NCI-H128 (cell line): ENCODE results near the gene KIAA1614.
"Not testable (repeated sequence)": the region's sequence is repeated elsewhere in the genome, so short reads cannot be mapped to it uniquely, and the experiment has no call there.

ENCODE experiments used
- DNase-seq: peaks from one replicate; lab custom pipeline; 2025; ENCODE audit not compliant: unreplicated experiment; lab: John Stamatoyannopoulos, UW

KIAA1614 gene

GRCh38 chr1:180959620-180960019 lies 46.9 kb downstream of the KIAA1614 start:
- DNase-seq, result not testable (repeated sequence)

- no peak for DNase-seq
These were observed 48.9 kb downstream of the KIAA1614 start for GRCh38 chr1:180961622-180962021.

GRCh38 chr1:180962178-180962577 lies 49.5 kb downstream of the KIAA1614 start:
- no peak for DNase-seq

- no peak for DNase-seq
These were observed 51.4 kb downstream of the KIAA1614 start for GRCh38 chr1:180964056-180964455.

- DNase-seq, result no peak
These were observed 51.9 kb downstream of the KIAA1614 start for GRCh38 chr1:180964595-180964994.

GRCh38 chr1:180966312-180966711 lies 53.6 kb downstream of the KIAA1614 start:
- DNase-seq, result no peak

- DNase-seq, result no peak
These were observed 54.2 kb downstream of the KIAA1614 start for GRCh38 chr1:180966744-180967536.

- no peak for DNase-seq
These were observed 54.9 kb downstream of the KIAA1614 start for GRCh38 chr1:180967558-180967957.

GRCh38 chr1:180968834-180969233 lies 56.1 kb downstream of the KIAA1614 start:
- not testable (repeated sequence) for DNase-seq

- no peak for DNase-seq
These were observed 56.7 kb downstream of the KIAA1614 start for GRCh38 chr1:180969434-180969833.

GRCh38 chr1:180970333-180971079 lies 57.8 kb downstream of the KIAA1614 start:
- no peak for DNase-seq

GRCh38 chr1:180971273-180971997 lies 58.7 kb downstream of the KIAA1614 start:
- no peak for DNase-seq

GRCh38 chr1:180973369-180973768 lies 60.7 kb downstream of the KIAA1614 start:
- DNase-seq, result no peak

- no peak for DNase-seq
These were observed 61.5 kb downstream of the KIAA1614 start for GRCh38 chr1:180974236-180974635.

GRCh38 chr1:180975551-180975950 lies 62.9 kb downstream of the KIAA1614 start:
- DNase-seq, result no peak

- DNase-seq, result no peak
These were observed 63.5 kb downstream of the KIAA1614 start for GRCh38 chr1:180976191-180976590.

GRCh38 chr1:180976732-180977357 lies 64.1 kb downstream of the KIAA1614 start:
- no peak for DNase-seq

- no peak for DNase-seq
These were observed 69.1 kb downstream of the KIAA1614 start for GRCh38 chr1:180981596-180982387.

GRCh38 chr1:180982422-180982821 lies 69.7 kb downstream of the KIAA1614 start:
- no peak for DNase-seq

- DNase-seq, result peak; percentile 58
These were observed 75.6 kb downstream of the KIAA1614 start for GRCh38 chr1:180988253-180988752.
